Right lobe of liver (tissue), 6 donors: ENCODE results near the gene SLC6A9. TPM values are rescaled to one million over a fixed set of nuclear protein-coding genes. Genes with fewer than 3 reads are reported as not detected.

ENCODE experiments used
- ATAC-seq, 4 donors: fragments of 200-7000 bp; cut with Tn5 transposase; one replicate each; pipeline ENCODE4 v1.9.1; 2020; ENCODE audit warnings: mild to moderate bottlenecking in 4 of 4, moderate library complexity in 4 of 4
- DNase-seq, 3 donors: peaks; one replicate each; pipeline ENCODE4 v3.0.0-alpha.2; 2020
- H3K27ac ChIP-seq, 3 donors: fragments of 200-600 bp; one replicate each; pipeline ENCODE4 v1.8.0; 2022
- H3K27me3 ChIP-seq, 2 donors: fragments of 200-600 bp; one replicate each; pipeline ENCODE4 v1.8.0; 2022
- H3K36me3 ChIP-seq, 4 donors: fragments of 200-600 bp; sonication (generic) in 1 of 4; one replicate each; pipeline versions ENCODE4 v1.5.1 to v1.8.0; 2017 to 2022; ENCODE audit warnings: control low read depth in 1 of 4
- H3K4me1 ChIP-seq, 4 donors: fragments of 200-600 bp; sonication (generic) in 1 of 4; one replicate each; pipeline versions ENCODE4 v1.5.1 to v1.8.0; 2017 to 2022; ENCODE audit warnings: control low read depth in 1 of 4
- H3K4me3 ChIP-seq, 3 donors: fragments of 200-600 bp; one replicate each; pipeline ENCODE4 v1.8.0; 2022
- H3K9me3 ChIP-seq, 4 donors: fragments of 200-600 bp; sonication (generic) in 1 of 4; one replicate each; pipeline versions ENCODE4 v1.5.1 to v1.8.0; 2017 to 2022; ENCODE audit warnings: control low read depth in 1 of 4
- POLR2A ChIP-seq: fragments of 450-650 bp; IDR thresholded peaks from one replicate; pipeline ENCODE4 v1.6.1; 2017; ENCODE audit warnings: antibody characterized with exemption, mild to moderate bottlenecking
- WGBS: methylation state at CpG from one replicate; pipeline ENCODE4 v1.1.6; 2018; ENCODE audit warnings: low coverage, low lambda C conversion rate; ENCODE audit not compliant: insufficient coverage; ENCODE audit errors: missing lambda C conversion rate; 5-methylcytosine and 5-hydroxymethylcytosine counted together
- intact Hi-C, 2 donors: fragments of 100-400 bp; cut with DNase I; formaldehyde crosslinking; loops; one replicate each; pipeline versions ENCODE4 v1.11.2 to v1.14.1; 2022
- long read RNA-seq: library from polyadenylated mRNA; unstranded; transcript quantifications from one replicate; pipeline ENCODE4 v2.0.0, GENCODE V29; 2019
- total RNA-seq, 6 experiments: library from RNA; depleted of rRNA in 2 of 6; stranded (reverse); fragments of >200 nt in 2 of 6; fragmentation: NEBNext Ultra II Directional in 3 of 6; extraction: Animal tissue kit (Norgen Biotek cat#: 25700) in 3 of 6; gene quantifications; one replicate each; pipeline versions ENCODE4 v1.1.0 to v1.2.4, GENCODE V29; 2016 to 2023
- TF ChIP-seq, protein P1 (sequence below), 4 donors: fragments of 200-600 bp in 3 of 4; fragments of 450-650 bp in 1 of 4; IDR thresholded peaks; one replicate each; pipeline versions ENCODE4 v1.5.1 to v1.8.0; 2016 to 2022; ENCODE audit warnings: antibody characterized with exemption in 4 of 4, mild to moderate bottlenecking in 2 of 4
- donor health status: DM: no; HTN: yes; CAD: no.
- donor health status: DM: no; HTN: no; CAD: no.
- donor health status: DM: no; HTN: no; CAD: no.
- donor health status: DM: no; HTN: yes; CAD: no.
- donor health status: DM: no; HTN: yes; CAD: no.

SLC6A9 gene
- total RNA-seq: 1 to 10 TPM in 4 of 6 experiments, under 1 TPM in 2; 0.78 to 2.2 (median 1.9) TPM
- long read RNA-seq: 0 reads

DNA sequence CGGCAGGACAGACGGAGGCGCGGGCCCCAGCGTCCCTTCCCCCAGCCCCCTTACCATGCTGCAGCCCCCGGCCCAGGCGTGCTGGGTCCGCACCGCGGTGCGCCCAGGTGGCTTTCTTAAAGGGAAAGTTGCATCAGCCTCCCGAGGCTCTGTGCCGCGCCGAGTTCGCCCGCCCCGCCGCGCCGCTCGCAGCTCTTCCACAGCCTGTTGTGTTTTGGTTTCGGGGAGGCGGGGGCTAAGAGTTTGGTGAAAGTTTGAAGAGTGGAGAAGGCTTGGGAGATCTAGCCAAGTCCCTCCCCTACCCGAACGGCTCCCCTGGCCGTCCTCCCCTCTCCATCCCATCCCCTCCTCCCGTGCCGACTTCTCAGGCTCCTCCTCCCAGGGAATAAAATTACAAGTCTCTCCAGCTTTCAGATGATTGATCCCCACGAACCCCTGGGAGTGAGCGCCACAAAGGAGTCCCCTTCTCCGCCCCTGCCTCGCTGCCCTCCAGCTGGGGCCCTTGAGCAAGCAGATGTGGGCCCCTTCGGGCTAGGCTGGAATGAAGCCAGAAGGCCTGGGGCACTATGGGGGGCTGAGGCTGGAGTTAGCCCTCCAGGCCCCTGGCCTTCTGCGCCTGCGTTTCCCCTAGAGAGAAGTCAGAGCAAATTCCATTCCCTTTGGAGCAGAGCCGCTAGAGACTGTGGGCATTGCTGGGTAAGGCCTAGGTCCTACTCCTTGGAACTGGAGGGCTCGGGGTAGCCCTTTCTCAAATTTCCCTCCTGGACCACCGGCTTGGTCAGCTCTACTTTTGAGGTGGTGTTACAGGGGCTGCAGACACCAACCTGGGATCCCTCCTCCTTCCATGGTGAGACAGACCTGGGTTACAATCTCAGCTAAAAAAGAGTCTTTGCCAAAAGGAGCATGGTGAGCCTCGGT, at the start of gene SLC6A9:
TSS of gene SLC6A9 (minus strand) at position 211 of the 918 bp plus-strand sequence. CDS start 7,185 bp downstream, outside the sequence.
- DNase-seq (peak in 2 of 3 donors; percentile 38 to 49), ATAC-seq (peak; percentile 5 to 43 (median 12))
- peak within 1 kb of the TSS; percentile 66 to 82 (median 70) for H3K4me3 ChIP-seq
- no peaks in the 10 kb centered on the region for H3K9me3 ChIP-seq
- no peaks in the 10 kb centered on the region for H3K27me3 ChIP-seq
- no peaks in the 10 kb centered on the region for H3K36me3 ChIP-seq
- WGBS: 24% methylated on average over 20 of the region's 40 CpGs
- intact Hi-C loops: no loop called here
- peaks cover 0 to 3% (median 0%) of the 10 kb centered on the region in 4 donors for H3K4me1 ChIP-seq
- no peak for TF ChIP-seq POLR2A
- TF ChIP-seq, protein P1, sequence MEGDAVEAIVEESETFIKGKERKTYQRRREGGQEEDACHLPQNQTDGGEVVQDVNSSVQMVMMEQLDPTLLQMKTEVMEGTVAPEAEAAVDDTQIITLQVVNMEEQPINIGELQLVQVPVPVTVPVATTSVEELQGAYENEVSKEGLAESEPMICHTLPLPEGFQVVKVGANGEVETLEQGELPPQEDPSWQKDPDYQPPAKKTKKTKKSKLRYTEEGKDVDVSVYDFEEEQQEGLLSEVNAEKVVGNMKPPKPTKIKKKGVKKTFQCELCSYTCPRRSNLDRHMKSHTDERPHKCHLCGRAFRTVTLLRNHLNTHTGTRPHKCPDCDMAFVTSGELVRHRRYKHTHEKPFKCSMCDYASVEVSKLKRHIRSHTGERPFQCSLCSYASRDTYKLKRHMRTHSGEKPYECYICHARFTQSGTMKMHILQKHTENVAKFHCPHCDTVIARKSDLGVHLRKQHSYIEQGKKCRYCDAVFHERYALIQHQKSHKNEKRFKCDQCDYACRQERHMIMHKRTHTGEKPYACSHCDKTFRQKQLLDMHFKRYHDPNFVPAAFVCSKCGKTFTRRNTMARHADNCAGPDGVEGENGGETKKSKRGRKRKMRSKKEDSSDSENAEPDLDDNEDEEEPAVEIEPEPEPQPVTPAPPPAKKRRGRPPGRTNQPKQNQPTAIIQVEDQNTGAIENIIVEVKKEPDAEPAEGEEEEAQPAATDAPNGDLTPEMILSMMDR (IDR thresholded peaks at IDR 0.05): no peak
- H3K27ac ChIP-seq: peak within 1 kb of the TSS in 2 of 3 donors; percentile 4 to 70

DNA sequence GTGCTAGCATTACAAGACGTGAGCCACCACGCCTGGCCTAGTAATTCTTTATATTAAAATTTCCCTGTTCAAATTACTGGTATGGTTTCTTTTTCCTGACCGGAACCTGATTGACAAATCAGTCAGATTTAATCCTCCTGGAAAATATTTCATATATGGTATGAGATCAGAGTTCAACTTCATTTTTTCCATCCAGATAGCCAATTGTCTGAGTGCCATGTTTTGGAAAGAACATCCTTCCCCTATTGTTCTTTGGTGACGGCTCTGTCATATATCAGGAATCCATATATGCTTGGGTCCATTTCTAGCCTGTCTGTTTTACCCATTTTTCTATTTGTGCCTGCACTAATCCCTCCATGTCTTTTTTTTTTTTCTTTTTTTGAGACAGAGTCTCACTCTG, 48.3 kb upstream of the SLC6A9 start:
- TF ChIP-seq, protein P1 (IDR thresholded peaks at IDR 0.05): no peak
- no peak for TF ChIP-seq POLR2A
- Histone ChIP-seq H3K27ac (no peak overlapping the region), H3K4me1 (no peaks in the 10 kb centered on the region), H3K4me3 (no peak overlapping the region), H3K9me3 (no peaks in the 10 kb centered on the region), H3K27me3 (no peaks in the 10 kb centered on the region), H3K36me3 (no peaks in the 10 kb centered on the region)
- DNase-seq (no peak), ATAC-seq (no peak)
- 80% methylated on average over 4 of the region's 4 CpGs for WGBS
- intact Hi-C loops: no loop called here

DNA sequence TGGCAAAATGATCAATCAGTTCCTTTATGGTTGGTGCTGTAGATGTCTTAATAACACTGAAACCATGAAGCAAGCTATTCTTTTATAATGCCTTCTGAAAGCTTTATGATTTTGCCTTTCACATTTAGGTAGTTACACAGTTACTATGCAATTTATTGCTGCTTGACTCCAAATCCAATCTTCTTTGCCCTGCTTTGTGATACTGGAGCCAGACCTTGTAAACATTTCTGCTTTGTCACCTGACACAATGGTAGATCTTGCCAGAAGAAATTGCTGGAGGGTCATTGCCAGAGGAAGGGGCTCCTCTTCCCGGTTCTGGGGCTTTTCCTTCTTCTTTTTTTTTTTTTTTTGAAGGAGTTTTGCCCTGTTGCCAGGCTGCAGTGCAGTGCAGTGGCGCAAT, 46.8 kb upstream of the SLC6A9 start:
- intact Hi-C loops: no loop called here
- ATAC-seq: no peak

DNA sequence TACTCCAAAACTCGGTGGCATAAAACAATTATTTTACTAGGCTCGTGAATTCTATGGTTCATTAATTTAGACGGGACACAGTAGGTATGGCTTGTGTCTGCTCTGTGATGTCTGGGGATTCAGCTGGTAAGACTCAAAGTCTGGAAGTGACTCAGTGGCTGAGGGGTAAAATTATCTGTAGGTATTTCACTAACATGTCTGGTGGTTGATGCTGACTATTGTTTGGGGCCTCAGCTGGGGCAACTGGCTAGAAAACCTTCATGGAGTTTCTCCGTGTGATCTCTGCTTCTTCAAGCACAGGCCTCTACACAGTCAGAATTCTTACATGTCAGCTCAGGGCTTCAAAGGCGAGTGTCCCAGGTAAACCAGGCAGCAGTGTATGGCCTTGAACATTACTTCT, 46.2 kb upstream of the SLC6A9 start:
- intact Hi-C loops: no loop called here
- 92% methylated on average over 5 of the region's 5 CpGs for WGBS
- no peak overlapping the region for H3K4me3 ChIP-seq
- no peak for ATAC-seq
- no peaks in the 10 kb centered on the region for H3K9me3 ChIP-seq
- no peak overlapping the region for H3K27ac ChIP-seq
- H3K36me3 ChIP-seq: no peaks in the 10 kb centered on the region
- H3K4me1 ChIP-seq: no peaks in the 10 kb centered on the region
- no peaks in the 10 kb centered on the region for H3K27me3 ChIP-seq
- no peak for DNase-seq
- no peak for TF ChIP-seq POLR2A
- TF ChIP-seq, protein P1 (IDR thresholded peaks at IDR 0.05): no peak

More for the DNA sequence above, 46.8 kb upstream of the SLC6A9 start:
- 57% methylated on average over 2 of the region's 2 CpGs for WGBS
- no peak overlapping the region for H3K4me3 ChIP-seq
- no peaks in the 10 kb centered on the region for H3K27me3 ChIP-seq
- H3K9me3 ChIP-seq: no peaks in the 10 kb centered on the region
- H3K36me3 ChIP-seq: no peaks in the 10 kb centered on the region
- no peak overlapping the region for H3K27ac ChIP-seq
- no peak for DNase-seq
- no peaks in the 10 kb centered on the region for H3K4me1 ChIP-seq
- no peak for TF ChIP-seq POLR2A
- TF ChIP-seq, protein P1 (IDR thresholded peaks at IDR 0.05): no peak
